GM12892 (cell line): Measurements from ENCODE around the gene NMU.

Experiments
- POLR2A ChIP-seq: IDR thresholded peaks from 2 replicates; pipeline ENCODE4 v1.6.1; 2011; ENCODE audit warnings: low read depth, low read length, control low read depth
- POLR2AphosphoS5 ChIP-seq: IDR thresholded peaks from 2 replicates; pipeline ENCODE4 v1.6.1; 2011; ENCODE audit warnings: low read depth, low read length, control low read depth
- TAF1 ChIP-seq: IDR thresholded peaks from 2 replicates; pipeline ENCODE4 v1.6.1; 2011; ENCODE audit warnings: low read depth, mild to moderate bottlenecking, control low read depth, low read length, borderline replicate concordance

- TF ChIP-seq TAF1 (no peak), POLR2AphosphoS5 (no peak), POLR2A (no peak)
These were observed 27.0 kb upstream of the NMU start for GRCh38 chr4:55663145-55663544.
